ENCODE measurements around the gene CCDC40. TPM values are rescaled to one million over a fixed set of nuclear protein-coding genes. Genes with fewer than 3 reads are reported as not detected.

CCDC40 gene
- total RNA-seq, 2 donors from 2014 or later: 21.7 to 38.9 TPM

DNA sequence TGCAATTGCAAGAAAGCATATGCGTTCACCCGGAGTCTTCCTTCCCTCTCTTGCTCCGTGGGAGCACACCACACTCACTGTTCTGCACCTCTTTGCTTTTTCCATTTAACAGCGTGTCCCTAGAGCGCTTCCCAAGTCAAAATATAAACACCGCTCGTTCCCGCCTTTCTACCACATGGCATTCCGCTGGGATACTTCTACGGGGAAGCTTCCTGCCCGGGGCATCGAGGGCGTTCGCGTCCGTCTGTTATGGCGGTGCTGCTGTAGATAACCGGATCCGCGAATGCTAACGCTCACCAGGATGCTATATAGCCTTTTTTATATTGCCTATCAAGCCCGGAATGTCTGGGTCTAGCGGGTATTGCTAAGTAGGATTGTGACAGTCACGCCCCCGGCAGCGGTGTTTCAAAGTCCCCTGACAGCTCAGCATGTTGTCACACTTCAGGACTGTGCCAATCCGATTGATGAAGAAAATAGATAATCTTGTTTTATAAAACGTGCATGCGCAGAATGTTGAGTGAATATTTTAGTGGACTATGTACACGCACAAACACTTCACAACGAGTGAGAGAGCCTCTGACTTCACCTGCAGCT lies 31.0 kb downstream of the CCDC40 start:
- Histone ChIP-seq H3K4me3 (ENCODE audit: low read length) (no peak overlapping the region), H3K27ac (ENCODE audit: low read depth, low read length) (no peak overlapping the region), H3K36me3 (ENCODE audit: control insufficient read depth, insufficient read depth, low read length) (no peaks in the 10 kb centered on the region), H3K9me3 (ENCODE audit: control insufficient read depth, low read length) (no peaks in the 10 kb centered on the region), H3K4me1 (ENCODE audit: control insufficient read depth, insufficient read depth, low read length) (peaks cover 19% of the 10 kb centered on the region), H3K9ac (ENCODE audit: extremely low read depth, low read length, poor library complexity, severe bottlenecking) (no peak overlapping the region), H3K27me3 (ENCODE audit: control insufficient read depth, insufficient read depth, low read length, poor library complexity, severe bottlenecking) (no peaks in the 10 kb centered on the region)
- TF ChIP-seq, protein P1, sequence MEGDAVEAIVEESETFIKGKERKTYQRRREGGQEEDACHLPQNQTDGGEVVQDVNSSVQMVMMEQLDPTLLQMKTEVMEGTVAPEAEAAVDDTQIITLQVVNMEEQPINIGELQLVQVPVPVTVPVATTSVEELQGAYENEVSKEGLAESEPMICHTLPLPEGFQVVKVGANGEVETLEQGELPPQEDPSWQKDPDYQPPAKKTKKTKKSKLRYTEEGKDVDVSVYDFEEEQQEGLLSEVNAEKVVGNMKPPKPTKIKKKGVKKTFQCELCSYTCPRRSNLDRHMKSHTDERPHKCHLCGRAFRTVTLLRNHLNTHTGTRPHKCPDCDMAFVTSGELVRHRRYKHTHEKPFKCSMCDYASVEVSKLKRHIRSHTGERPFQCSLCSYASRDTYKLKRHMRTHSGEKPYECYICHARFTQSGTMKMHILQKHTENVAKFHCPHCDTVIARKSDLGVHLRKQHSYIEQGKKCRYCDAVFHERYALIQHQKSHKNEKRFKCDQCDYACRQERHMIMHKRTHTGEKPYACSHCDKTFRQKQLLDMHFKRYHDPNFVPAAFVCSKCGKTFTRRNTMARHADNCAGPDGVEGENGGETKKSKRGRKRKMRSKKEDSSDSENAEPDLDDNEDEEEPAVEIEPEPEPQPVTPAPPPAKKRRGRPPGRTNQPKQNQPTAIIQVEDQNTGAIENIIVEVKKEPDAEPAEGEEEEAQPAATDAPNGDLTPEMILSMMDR (conservative IDR thresholded peaks at IDR 0.05): no peak
- H3K4me3 Mint-ChIP-seq: no peak overlapping the region
- H3K9me3 Mint-ChIP-seq: no peaks in the 10 kb centered on the region
- H3K27ac Mint-ChIP-seq: no peak overlapping the region
- 92 to 95% methylated on average over 31 of the region's 31 CpGs for WGBS, 2 experiments (ENCODE audit: insufficient coverage in 1 of 2, insufficient read length in 1 of 2)
- no peaks in the 10 kb centered on the region for H3K27me3 Mint-ChIP-seq (ENCODE audit: insufficient read depth)
- no peak for DNase-seq
- peaks cover 31% of the 10 kb centered on the region for H3K4me1 Mint-ChIP-seq
- peaks cover 4% of the 10 kb centered on the region for H3K36me3 Mint-ChIP-seq (ENCODE audit: low read depth)

DNA sequence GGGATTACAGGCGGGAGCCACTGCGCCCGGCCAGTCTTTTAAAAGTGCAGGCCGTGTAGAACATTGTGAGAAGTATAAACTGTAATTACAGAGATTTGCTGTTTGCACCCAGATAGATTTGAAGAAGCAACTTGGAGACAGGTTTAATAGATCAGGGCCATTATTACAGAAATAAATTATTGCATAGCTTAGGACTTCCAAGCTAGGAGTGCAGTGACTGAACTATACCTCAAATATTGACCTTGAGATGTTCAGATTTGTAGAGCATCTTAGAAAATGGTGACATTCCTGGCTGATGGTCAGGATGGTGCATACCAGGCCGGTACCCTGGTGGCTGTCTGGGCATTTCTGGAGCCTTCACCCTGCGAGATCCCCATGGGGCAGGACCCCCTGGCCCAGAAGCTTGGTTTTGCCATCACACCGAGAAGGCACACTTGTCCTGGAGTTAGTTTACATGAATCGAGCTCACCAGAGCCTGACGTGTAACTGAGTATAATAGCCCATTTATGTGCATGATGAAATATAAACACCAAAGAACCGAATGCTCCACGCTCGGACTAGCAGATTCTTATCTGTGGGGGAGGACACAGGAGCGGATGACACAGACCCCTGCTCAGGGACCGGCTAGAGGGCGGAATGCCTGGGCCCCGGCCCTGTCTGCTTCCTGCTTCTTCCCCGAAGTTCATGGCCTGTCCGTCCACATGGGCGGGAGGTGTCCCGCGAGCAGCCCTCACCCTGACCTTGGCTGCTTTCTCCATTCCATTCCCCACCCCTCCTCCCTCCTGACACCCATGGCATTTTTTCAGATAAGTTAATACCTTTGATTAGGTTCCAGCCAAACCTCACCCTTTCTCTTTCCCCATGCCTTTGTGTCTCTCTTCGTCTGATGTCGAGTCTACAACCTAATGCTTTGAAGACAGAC lies 32.1 kb downstream of the CCDC40 start:
- no peak overlapping the region for H3K27ac ChIP-seq (ENCODE audit: low read depth, low read length)
- H3K27ac Mint-ChIP-seq: peak overlapping the region; percentile 58
- no peak overlapping the region for H3K4me3 ChIP-seq (ENCODE audit: low read length)
- 86 to 94% methylated on average over 17 to 23 of the region's 23 CpGs for WGBS, 2 experiments (ENCODE audit: insufficient coverage in 1 of 2, insufficient read length in 1 of 2)
- peaks cover 4% of the 10 kb centered on the region for H3K36me3 Mint-ChIP-seq (ENCODE audit: low read depth)
- peak overlapping the region; percentile 15 for H3K9ac ChIP-seq (ENCODE audit: extremely low read depth, low read length, poor library complexity, severe bottlenecking)
- no peaks in the 10 kb centered on the region for H3K9me3 ChIP-seq (ENCODE audit: control insufficient read depth, low read length)
- H3K27me3 ChIP-seq (ENCODE audit: control insufficient read depth, insufficient read depth, low read length, poor library complexity, severe bottlenecking): no peaks in the 10 kb centered on the region
- no peaks in the 10 kb centered on the region for H3K36me3 ChIP-seq (ENCODE audit: control insufficient read depth, insufficient read depth, low read length)
- no peak for DNase-seq
- no peaks in the 10 kb centered on the region for H3K9me3 Mint-ChIP-seq
- peaks cover 19% of the 10 kb centered on the region for H3K4me1 ChIP-seq (ENCODE audit: control insufficient read depth, insufficient read depth, low read length)
- no peaks in the 10 kb centered on the region for H3K27me3 Mint-ChIP-seq (ENCODE audit: insufficient read depth)
- H3K4me3 Mint-ChIP-seq: no peak overlapping the region
- TF ChIP-seq, protein P1 (conservative IDR thresholded peaks at IDR 0.05): no peak
- peaks cover 31% of the 10 kb centered on the region for H3K4me1 Mint-ChIP-seq

DNA sequence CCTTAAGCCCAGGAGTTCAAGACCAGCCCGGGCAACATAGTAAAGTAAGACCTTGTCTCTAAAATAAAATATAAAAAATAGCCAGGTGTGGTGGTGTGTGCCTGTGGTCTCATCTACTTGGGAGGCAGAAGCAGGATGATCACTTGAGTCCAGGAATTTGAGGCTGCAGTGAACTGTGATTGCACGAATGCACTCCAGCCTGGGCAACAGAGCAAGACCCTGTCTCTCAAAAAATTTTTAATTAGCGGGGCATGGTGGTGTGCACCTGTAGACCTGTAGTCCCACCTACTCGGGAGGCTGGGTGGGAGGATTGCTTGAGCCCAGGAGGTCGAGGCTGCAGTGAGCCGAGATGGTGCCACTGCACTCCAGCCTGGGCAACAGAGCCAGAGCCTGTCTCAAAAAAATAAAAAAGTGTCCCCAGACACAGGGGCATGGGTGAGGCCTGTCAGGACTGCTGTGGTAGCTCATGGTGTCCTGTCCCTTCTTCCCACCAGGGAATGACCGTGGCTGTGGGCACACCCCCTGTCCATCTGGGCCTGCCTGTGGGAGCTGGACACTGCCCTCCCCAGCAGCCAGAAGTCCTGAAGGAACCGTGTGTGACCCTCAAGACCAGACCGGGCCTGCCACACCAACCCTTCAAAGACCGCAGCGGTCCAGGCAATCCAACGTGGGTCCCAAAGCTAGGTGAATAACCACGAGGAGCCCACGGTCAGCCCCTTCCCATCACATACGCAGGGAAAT lies 34.1 kb downstream of the CCDC40 start:
- Histone ChIP-seq H3K9ac (ENCODE audit: extremely low read depth, low read length, poor library complexity, severe bottlenecking) (no peak overlapping the region), H3K27me3 (ENCODE audit: control insufficient read depth, insufficient read depth, low read length, poor library complexity, severe bottlenecking) (no peaks in the 10 kb centered on the region), H3K27ac (ENCODE audit: low read depth, low read length) (no peak overlapping the region), H3K4me3 (ENCODE audit: low read length) (no peak overlapping the region), H3K36me3 (ENCODE audit: control insufficient read depth, insufficient read depth, low read length) (no peaks in the 10 kb centered on the region), H3K4me1 (ENCODE audit: control insufficient read depth, insufficient read depth, low read length) (peaks cover 13% of the 10 kb centered on the region), H3K9me3 (ENCODE audit: control insufficient read depth, low read length) (no peaks in the 10 kb centered on the region)
- WGBS, 2 experiments (ENCODE audit: insufficient coverage in 1 of 2, insufficient read length in 1 of 2): 93 to 96% methylated on average over 13 to 15 of the region's 15 CpGs
- peaks cover 27% of the 10 kb centered on the region for H3K4me1 Mint-ChIP-seq
- H3K27me3 Mint-ChIP-seq (ENCODE audit: insufficient read depth): no peaks in the 10 kb centered on the region
- DNase-seq: no peak
- H3K9me3 Mint-ChIP-seq: no peaks in the 10 kb centered on the region
- no peak overlapping the region for H3K27ac Mint-ChIP-seq
- H3K36me3 Mint-ChIP-seq (ENCODE audit: low read depth): peaks cover 3% of the 10 kb centered on the region
- TF ChIP-seq, protein P1 (conservative IDR thresholded peaks at IDR 0.05): no peak
- H3K4me3 Mint-ChIP-seq: no peak overlapping the region

All from endodermal cell (in vitro differentiated cells).